Posterior cingulate gyrus (tissue), 11 donors: ENCODE measurements around the gene LAMB2.

Experiments
- DNase-seq, 10 donors: peaks; one replicate each; pipeline versions ENCODE4 v3.0.0 to v3.0.0-alpha.2; 2020 to 2021; ENCODE audit warnings: mixed read lengths in 3 of 10
- intact Hi-C: fragments of 100-400 bp; cut with DNase I; formaldehyde crosslinking; loops from one replicate; pipeline ENCODE4 v1.15.1; 2023

The LAMB2 gene

DNA sequence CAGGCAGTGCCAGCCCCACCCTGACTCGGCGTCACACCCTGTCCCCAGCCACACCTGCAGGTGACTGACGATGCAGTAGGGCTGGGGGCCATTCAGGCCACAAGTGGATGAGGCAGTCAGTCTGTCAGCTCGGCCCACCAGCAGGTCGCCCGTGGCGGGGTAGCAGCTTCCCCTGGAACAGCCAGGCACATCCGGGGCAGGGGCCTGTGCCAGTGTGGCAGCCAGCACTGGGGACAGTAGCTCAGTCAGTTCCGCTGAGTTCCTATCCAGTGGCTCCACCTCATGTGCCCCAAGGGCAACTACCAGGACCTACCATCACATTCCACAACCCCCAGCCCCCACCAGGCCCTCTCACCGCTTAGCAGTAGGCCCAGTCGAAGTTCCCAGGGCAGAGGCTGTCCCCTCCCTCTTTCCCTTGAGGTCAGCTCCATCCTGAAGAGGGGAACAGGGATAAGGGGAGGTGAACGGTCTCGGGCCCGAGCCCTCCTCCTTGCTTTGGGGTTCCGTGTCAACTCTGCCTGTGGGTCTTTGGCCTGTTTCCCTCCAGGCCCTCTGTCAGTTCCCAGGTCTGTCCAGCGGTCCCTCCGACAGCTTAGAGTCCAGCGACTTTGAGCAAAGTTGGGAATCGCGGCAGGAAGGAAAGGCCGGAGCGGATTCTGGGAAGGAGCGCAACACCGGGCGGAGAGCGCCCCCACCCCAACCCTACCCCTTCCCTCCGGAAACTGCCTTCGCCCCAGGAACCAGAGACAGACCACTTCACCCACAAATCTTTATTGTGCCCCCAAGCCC lies at the start of gene LAMB2:
Gene LAMB2 (minus strand): TSS at position 614 of the 789 bp plus-strand sequence. CDS start 183 bp downstream, at position 431.
- intact Hi-C loops: loop anchor here (2.0 kb wide), 1 partner anchor 38 kb away; the partner anchor contains the start of gene QRICH1
- peak; percentile 60 to 94 (median 72) for DNase-seq

DNA sequence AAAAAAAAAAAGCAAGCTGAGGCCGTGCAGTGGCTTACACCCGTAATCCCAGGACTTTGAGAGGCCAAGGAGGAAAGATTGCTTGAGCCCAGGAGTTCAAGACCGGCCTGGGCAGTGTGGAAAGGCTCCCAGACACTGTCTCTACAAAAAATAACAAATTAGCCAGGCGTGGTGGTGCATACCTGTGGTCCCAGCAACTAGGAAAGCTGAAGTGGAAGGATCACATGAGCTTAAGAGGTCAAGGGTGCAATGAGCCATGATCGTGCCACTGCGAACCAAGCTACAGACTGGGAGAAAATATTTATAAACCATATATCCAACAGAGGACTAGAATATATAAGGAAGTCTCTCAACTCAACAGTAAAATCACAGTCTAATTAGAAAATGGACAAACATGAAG lies 48.5 kb upstream of the LAMB2 start:
- DNase-seq: no peak
- intact Hi-C loops: no loop called here

DNA sequence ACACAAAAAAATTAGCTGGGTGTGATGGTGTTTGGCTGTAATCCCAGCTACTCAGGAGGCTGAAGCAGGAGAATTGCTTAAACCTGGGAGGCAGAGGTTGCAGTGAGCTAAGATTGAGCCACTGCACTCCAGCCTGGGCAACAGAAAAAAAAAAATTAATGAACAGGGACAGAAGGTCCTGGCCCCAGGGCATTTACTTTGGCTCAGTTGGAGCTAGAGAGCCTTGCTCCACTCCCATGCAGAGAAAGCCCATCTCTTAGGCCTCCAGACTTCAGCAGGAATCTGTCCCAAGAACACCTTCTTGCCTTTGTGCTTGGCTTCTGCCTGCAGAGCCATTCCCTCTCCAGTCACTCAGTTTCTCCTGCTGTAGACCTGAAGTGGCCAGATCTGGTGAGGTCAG lies 47.3 kb upstream of the LAMB2 start:
- DNase-seq: no peak
- intact Hi-C loops: no loop called here

DNA sequence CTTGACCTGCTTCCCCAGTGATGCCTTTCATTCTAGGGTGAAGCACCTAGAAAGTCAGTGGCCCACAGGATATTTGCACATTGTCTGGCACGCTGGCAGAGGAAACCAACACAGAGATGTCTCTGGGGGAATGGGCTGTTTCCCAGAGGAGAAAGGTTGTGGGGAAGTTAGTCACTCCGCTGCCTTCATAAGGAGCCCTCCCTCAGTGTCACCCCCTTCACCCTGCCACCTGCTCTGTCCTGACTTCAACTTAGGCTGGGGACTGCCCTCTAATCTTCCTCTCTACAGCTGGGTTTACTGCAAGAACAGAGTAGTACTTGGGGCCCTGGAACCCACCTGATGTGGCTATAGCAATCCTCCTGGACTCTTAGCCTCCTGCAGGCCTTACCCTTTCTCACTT lies 44.2 kb upstream of the LAMB2 start:
- intact Hi-C loops: no loop called here
- DNase-seq: no peak

DNA sequence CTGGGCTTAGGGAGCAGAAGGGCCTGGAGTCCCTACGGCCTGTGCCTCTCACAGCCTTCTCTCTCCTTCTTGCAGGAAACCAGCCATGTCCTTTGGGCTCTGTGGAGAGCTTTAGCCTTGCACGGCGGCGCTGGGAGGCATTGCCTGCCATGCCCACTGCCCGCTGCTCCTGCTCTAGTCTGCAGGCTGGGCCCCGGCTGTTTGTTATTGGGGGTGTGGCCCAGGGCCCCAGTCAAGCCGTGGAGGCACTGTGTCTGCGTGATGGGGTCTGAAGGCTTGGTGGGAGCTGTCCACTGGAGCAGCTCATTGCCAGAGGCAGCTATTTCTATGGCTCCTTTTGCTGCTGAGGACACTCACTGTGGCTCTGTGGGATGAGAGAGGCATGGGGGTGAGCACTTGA lies 42.7 kb upstream of the LAMB2 start:
- intact Hi-C loops: no loop called here
- DNase-seq: peak in 2 of 10 donors; percentile 60 to 69

DNA sequence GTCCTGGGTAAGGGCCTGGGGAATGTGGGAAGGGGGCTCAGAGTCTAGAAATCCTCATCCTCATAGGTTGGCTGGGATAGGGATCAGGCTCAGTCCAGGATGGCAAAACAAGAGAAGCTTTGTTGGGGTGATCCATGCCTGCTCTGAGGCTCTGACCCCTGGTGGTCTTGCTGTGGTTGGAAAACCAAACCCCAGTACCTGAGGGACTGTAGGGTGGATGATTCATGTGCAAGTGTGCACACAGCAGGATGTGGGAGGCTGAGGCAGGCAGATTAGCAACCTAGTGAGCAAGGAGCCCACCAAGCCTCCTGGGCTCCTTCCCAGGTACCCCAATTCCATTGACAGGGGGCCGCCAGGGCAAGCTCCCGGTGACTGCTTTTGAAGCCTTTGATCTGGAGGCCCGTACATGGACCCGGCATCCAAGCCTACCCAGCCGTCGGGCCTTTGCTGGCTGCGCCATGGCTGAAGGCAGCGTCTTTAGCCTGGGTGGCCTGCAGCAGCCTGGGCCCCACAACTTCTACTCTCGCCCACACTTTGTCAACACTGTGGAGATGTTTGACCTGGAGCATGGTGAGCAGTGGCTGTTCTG lies 41.6 kb upstream of the LAMB2 start:
- peak in 2 of 10 donors; percentile 47 to 76 for DNase-seq
- intact Hi-C loops: loop anchor here (5.0 kb wide), 2 partner anchors 108 to 233 kb away; no protein-coding TSS in a partner anchor

DNA sequence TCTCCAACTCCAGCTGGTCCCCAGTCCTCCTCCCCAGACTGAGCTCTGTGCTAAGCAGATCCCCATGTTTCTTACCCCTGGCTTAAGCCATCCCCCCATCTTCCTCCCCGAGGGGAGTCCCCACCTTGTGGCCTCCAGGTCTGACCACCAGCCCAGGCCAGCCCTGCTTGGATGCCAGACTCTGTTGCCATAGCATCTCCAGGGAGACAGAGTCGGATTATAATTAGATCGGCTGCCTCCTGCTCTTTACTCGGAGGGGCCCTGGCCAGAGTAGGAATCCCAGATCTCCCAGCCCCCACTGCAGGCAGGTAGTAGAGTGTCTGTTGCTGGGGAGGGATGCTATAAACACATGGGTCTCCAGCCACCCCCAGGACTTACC lies 40.9 kb upstream of the LAMB2 start:
- DNase-seq: peak in 2 of 10 donors; percentile 59 to 82
- intact Hi-C loops: loop anchor here (5.0 kb wide), 2 partner anchors 109 to 234 kb away; no protein-coding TSS in a partner anchor

DNA sequence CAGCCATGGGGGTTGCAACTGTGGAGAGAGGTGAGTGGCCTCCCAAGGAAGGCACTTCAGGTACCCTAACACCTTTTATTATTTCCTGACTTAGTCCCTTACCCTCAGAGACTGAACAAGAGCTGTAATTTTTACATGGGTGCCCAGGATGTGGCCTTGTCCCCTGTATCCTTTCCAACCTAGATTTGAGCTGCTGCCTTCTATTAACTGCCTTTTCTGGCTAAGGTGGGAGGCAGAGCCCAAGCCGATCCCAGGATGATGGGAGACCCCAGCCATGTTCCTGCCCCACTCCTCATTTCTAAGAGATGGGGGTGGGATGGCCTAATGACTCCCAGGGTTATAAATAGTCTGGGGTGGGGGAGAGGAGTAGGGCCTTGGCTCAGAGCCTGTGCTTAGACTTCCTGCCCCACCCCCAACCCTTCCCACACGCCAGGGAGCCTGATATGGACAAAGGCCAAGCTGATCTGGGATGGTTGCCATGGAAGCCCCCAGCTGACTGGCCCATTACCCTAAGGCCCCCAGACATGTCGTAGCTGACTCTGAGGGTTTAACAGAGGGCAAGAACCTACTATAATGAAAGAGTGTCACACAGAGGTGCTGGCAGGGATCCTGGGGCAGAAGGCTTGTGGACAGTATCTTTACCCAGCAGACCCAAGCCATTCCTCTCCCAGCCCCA lies 40.4 kb upstream of the LAMB2 start:
- intact Hi-C loops: loop anchor here (5.0 kb wide), 2 partner anchors 109 to 234 kb away; no protein-coding TSS in a partner anchor

DNA sequence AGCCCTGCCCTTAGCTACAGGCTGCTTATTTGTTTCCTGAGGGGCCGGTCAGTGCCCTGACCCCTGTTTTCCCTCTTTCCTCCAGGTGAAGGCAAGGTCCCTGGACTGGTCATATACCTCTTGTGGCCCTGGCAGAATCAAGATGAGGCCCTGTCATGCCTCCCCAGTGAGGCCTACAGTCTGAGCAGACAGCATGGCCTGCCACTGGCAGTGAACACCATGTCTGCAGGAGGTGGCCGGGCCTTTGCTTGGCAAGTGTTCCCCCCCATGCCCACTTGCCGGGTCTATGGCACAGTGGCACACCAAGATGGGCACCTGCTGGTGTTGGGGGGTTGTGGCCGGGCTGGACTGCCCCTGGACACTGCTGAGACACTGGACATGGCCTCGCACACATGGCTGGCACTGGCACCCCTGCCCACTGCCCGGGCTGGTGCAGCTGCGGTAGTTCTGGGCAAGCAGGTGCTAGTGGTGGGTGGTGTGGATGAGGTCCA lies 39.7 kb upstream of the LAMB2 start:
- DNase-seq: peak in 6 of 10 donors; percentile 11 to 88 (median 55)
- intact Hi-C loops: loop anchor here (5.0 kb wide), 2 partner anchors 110 to 235 kb away; no protein-coding TSS in a partner anchor

More for the DNA sequence above, 40.4 kb upstream of the LAMB2 start:
- peak in 1 of 10 donors; percentile 28 for DNase-seq

DNA sequence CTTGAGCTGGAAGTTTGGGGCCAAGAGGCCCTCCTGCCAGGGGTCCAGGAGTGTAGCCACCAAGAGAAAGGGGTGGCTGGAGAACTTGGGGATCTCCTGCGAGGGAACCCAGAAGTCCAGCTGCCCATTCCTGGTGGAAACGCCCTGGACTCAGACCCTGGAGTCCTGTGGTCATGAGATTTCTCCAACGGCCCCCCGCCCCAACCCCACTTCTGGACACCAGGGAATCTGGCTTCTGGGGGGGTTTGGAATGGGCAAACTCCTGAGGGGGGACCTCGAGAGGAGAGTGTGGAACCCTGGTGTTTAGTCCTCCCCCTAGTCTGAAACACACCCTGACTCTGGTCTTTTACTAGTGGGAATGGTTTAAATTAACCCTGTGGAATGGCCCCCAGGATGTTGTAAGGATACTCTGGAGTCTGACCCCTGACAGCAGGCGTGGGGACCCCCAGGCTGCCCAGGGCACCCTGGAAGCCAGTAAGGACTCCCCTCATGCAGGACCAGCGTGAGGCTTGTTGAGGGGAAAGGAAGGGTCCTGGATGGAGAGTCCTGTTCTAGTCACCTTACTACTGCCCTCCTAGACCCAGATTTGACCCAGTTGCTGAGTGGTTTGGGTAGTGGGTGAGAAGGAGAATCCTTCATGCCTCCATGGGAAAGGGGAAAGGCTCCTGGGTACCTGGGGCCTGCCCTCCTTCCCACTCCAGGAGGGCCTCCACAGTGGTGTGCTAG lies 39.1 kb upstream of the LAMB2 start:
- intact Hi-C loops: loop anchor here (5.0 kb wide), 2 partner anchors 110 to 235 kb away; no protein-coding TSS in a partner anchor
- peak in 1 of 10 donors; percentile 22 for DNase-seq

DNA sequence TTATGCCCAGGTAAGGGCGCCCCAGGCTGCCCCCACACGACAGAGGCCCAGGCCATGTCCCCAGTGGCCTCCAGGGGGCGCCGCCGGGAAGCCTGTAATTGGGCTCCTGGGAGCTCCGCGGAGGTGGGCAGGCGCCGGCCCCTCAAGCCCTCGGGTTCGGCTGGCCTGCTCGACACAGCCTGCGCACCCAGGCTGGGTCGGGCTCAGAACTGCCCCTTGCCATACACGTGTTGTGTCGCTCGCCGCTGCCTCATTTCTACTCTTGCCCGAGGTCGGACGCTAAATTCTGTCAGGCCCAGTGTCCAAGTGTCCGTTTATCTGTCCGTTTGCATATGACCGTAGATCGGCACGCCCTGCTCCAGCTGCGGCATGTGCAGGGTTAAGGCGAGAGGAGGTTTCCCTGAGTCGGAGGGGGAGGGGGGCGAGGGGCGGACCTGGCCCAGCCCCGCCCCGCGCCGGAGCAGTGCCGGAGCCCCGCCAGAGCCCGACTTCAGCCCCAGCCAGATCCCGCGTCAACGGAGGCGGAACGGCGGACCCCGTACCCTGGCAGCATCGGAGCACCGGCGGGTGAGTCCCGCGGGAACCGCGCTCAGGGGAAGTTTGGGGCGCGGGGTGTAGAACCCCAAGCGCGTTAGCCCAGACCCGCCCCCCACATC lies 38.4 kb upstream of the LAMB2 start, which contains the start of gene KLHDC8B:
Gene KLHDC8B (plus strand): TSS at position 480 of the 656 bp plus-strand sequence. CDS start 1,172 bp downstream, outside the sequence.
- DNase-seq: peak; percentile 59 to 97 (median 83)
- intact Hi-C loops: loop anchor here (5.0 kb wide), 2 partner anchors 111 to 236 kb away; no protein-coding TSS in a partner anchor

DNA sequence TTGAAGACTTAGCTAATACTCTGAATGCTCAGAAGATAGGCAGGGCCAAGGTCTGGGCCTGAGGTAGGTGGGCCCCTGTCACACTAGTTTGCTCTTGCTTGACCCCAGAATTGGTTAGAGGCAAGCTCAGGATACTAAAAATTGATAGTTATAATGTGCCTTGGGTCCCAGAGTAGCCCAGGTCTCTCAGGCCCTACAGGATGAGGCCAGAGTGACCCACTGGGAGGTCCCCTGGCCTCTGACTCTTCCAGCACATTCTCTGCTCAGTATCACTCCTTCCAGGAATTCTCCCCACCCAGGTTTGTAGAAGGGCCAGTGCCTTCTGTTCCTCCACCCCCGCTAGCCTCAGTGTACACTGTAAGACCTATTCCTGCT lies 37.9 kb upstream of the LAMB2 start:
- intact Hi-C loops: loop anchor here (5.0 kb wide), 2 partner anchors 112 to 237 kb away; no protein-coding TSS in a partner anchor
- peak in 1 of 10 donors; percentile 8 for DNase-seq

DNA sequence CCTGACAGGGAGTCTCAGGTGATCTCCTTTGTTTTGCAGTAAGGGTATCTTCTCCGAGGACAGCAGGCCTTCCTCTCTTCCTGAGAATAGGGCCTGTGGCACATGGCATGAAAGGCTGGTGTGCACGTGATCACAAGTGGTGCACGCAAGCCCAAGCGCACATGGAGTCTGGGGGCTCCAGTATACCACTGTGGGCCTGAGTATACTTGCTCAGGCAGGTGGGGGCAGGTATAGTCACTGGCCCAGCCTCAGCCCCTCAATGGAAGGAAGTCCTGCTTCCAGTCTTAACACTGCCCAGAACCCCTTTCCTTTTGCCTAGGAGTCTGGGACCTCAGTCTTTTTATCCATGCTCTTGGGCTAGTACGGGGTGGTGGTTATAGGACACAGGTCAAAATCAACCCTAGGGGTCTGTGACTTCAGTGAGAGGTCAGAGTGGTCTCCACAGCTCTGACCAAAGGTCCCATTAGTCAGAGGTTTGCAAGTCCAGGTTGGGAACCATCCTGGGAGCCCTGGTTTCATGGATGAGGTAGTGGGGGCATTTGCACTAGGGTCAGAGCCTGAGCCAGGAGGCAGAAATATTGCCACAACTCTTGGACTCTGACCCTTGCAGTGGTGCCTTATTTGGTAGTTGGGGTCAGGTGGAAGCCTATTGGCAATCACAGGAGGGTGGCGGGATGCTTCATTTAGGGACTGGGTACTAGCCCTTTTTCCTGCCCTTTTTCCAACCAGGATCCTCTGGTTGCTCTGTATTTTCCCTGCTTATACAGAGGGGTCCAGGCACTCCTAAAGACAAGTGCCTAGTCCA lies 34.1 kb upstream of the LAMB2 start:
- peak in 3 of 10 donors; percentile 52 to 62 (median 57) for DNase-seq
- intact Hi-C loops: no loop called here

DNA sequence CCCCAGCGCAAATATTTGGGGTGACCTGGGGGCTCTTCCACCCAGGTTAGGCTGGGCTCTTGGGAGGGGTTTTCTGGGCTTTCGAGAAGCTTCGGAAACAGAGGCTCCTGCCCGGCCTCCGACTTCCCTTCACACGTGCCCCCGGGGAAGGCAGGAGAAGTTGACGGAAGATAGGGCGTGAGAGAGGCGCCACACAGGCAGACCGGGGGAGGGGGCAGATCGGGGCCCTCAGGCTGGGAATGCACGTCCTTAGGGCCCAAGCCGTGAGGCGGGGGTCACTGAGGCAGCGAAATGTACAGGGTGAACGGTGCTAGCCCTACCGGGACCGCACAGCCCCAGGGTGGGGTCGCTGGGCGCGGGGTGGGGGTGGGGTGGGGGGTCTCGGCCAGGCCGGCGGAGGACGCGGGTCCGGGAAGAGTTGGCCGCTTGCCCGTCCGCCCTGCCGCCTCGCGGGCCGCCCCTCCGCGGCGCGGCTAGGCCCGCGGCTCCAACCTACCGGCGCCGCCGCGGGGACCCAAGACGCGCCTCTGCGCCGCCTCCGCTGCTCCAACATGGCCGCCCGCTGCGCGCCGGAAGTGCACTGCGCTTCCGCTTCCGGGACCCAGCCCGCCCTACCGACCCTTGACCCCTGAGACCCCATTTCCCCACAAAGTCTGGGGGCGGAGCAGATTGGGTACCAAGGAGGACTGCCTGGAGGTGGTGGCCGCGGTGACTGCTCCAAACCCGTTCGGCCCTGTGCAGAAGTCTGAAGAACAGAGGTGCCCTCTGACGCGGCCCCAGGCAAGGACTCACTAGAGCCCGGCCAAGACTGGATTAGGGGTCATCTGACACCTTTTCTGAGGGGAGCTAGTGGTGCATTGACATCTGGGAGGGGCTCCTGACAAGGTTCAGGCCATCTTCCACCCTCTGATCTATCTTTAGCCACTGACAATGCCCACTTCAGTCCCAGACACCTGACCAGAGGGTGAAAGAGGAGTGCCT lies 33.2 kb upstream of the LAMB2 start, which contains the start of gene CCDC71:
Gene CCDC71 (minus strand): TSS at position 561 of the 981 bp plus-strand sequence. CDS start 2,123 bp downstream, outside the sequence.
- intact Hi-C loops: no loop called here

DNA sequence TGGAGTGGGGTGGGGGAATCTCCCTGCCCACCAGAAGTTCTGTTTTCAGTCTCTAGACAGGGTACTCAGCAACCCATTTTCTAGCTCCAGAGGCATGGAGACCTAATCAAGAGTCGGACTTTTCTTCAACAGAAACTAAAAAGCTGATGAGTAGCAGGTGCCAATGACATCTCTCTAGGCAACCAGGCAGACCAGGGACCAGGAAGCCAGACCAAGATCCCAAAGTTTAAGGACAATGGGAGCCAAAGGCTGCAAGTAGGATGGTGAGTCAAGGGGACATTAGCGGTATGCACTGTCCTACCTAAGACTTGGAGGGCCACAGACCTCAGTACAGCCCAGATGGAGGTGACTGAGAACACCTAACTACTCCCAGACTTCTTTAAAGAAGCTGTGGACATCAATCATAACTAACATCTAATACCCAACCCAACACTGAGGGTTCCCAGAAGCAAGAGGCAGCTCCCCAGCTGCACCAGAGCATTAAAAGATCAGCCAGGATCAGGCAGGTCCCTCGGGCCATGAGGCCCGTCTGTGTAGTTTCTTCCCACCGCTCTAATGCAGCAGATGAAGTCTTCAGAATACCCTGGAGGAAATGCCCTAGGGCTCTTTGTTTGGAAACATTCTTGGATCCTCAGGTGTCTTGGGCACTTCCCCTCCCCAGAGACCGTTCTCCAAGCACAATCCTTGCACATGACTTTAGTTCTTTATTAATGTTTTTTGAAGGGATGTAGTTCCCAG lies 32.3 kb upstream of the LAMB2 start:
- DNase-seq: peak in 2 of 10 donors; percentile 9 to 14
- intact Hi-C loops: no loop called here

More for the DNA sequence above, 33.2 kb upstream of the LAMB2 start, which contains the start of gene CCDC71:
- peak; percentile 61 to 96 (median 68) for DNase-seq

DNA sequence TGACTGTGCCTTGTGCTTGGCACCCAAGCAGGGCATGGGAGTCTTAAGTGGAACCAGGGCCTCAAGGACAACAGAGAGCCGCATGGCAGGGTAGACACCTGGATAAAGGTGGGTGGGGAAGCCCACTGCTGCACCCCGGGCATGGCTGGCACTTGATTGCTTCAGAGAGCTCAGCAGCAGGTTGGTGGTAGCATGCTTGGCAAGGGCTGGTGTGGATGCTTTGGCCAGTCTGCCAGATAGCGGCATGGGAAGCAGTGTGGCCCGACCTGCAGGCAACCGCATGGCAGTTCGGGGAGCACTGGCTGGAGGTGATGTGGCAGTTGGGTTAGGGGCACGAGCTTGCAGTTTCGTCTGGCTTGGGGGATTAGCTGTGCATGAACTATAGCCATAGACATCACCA lies 30.8 kb upstream of the LAMB2 start:
- DNase-seq: peak in 2 of 10 donors; percentile 64 to 80
- intact Hi-C loops: no loop called here
